CD4-positive, alpha-beta T cell treated with Interleukin-1 beta for 1 hour (primary cell): Measurements from ENCODE around the gene FRMD5.
"Not testable (repeated sequence)": the region's sequence is repeated elsewhere in the genome, so short reads cannot be mapped to it uniquely, and the experiment has no call there.

ENCODE experiments used
- DNase-seq, 2 donors: peaks; one replicate each; pipeline ENCODE4 v3.0.0-alpha.2; 2020 to 2022

The FRMD5 gene

DNA sequence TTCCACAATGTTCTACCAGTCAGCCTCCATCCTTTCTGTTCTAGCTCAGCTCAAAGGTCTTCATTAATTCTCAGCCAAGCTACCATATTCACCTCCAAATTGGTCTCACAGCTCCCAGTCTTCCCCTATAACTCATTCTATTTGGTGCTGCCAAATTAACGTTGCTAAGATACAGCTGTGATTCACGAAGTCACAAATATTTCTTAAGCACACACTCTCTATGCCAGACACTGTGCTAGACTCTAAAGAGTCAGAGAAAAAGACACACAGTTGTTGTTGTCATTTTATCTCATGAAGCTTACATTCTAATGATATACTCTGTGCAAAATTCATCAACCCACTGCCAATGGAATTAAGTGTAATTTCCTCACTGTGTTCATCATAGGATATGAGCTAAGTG is 102.8 kb downstream of the FRMD5 start:
- DNase-seq, result no peak

DNA sequence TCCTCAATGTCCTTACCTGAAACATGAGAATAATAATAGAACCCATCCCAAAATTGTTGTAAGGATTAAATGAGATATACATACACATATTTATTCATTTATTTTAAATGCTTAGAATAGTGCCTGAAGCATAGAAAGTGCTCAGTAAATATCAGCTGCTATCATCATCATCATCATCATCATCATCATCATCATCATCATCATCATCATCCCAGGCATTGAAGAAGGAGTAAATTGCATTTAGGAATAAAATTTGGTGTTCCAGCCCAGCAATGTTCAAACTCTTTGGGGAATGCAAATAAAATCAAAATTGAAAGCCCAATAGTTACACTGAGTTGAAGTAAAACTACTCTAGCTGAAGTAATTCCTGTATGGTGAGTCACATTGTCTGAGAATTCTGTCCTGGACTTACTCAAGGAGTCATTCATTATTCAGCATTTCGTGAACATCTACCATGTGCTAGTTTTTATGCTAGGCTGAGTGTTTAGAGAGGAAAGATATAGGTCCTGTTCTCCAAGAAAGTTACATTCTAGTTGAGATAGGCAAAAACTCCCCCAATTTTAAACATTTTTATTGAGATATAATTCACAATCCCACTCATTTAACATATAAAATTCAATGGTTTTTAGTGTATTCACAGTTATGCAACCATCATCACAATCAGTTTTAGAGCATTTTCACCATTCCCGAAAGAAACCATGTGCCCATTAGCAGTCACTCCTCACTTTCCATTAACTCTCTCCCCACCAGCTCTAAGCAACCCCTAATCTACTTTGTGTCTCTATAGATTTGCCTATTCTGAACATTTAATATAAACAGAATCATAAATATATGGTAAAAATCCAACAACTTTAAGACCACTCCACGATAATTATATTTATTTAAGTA is 107.2 kb downstream of the FRMD5 start:
- no peak for DNase-seq

DNA sequence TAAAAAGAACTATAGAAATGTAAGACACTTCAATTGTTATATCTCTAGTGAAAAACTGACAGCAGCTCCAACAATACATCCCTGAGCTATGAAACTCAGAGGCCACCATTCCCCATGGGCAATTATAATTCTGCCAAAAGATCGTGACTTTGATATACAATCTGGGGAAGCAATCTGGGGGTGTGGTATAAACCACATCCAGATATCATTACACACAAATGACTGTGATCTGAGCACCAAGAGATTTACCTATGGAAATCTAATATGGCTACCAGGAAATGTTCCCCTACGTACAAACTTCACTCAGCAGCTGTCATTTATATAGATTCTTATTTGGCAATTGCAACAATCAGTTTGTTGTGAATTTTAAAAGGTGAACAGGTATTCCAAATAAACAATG is 110.3 kb downstream of the FRMD5 start:
- DNase-seq, result no peak

DNA sequence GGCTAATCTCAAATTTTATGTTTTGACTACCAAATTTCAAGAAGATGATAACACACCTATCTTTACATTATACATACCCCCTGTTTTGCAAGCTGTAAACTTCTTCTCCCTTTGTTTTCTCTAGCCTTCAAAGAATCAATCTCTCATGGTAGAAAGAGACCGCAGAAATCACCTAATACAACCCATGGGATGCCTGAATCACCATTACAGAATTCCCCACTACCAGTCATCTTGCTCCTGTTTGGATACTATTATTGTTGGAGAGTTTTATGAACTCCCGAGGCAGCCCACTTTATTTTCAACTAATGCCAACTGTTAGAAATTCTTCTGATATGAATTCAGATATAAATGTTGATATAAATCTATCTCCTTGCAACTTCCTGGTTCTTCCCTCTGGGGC is 110.9 kb downstream of the FRMD5 start:
- no peak for DNase-seq

DNA sequence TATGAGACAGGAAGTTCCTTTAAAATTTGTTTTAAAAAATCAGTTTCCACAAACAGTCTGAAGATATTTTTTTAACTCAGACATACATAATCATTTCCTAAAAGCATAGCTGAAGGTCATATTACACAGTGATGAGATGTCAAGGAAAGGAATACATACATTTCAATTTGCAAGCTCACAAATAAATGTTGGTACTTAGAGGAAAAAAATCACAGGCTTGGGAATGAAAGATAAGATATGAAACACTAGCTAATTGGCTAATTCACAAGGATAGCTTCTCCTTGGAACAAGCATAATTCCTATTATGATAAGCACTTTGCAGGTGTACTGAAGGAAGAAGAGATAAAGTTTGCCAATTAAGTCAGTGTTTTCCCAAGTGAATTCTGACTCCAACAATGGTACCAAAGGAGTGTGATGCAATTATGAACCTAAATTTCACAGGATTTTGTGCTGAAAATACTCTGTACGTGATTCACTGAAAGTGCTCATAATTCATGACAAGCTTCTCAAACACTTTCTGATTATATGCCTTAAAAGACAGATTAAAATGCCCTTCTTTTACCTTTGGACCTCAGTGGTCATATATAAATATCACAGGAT is 112.4 kb downstream of the FRMD5 start:
- DNase-seq, result no peak

DNA sequence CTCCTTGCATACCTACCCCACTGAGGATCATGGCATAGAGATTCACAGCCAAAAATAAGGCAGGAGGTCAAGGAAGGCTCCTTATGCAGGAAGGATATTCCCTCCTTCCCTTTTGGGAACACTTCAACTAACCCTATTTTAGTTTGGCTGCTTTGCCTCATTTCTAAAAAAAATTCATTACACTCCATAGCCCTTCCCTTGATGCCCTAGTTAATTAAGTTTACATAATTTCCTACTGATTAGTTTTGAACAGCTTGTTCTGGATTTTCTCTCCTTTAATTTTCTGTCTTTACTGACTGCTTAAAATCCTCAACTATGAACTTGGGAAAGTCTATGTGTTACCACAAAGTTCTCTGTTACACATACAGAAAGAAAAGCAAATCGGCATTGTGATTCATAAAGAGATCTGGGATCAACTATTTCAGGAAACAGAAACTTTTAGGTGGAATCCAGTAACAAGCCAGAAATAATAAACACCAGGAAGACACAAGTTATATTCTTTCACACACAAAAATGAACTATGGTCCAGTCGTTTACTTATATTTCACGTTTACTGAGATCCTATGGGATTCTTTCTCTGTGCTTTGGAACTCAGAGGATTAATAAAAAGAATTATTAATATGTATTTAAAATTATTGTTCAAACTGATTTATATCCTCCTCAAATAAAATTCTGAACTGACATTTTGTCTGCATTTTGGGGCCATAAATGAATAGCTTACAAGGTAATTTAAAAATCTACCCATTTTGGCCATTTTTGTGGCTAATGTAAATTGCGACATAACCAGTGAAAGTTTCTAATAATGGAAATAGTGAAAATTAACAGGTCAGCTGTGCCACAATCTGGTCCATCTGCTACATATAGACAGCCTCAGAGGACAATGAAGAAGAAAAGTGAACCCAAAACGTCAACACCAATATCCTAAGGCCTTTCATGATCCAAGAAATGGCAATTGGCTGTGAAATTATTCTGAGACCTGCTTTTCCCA is 113.8 kb downstream of the FRMD5 start:
- DNase-seq, result no peak

DNA sequence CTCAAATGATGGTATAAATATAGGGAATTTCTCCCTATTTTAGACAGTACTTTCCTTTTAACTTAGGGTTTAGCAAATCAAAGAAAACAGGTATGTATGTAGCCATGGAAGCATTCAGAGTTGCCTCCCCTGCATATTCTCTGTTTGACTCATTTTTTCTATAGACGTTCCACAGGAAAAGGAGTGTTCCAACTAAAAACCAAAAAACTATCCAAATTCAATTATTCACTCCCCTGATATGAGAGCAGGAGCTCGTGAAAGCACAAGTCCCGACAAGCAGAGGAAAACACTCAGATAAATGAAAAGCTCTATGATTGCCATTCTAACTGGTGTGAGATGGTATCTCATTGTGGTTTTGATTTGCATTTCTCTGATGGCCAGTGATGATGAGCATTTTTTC is 119.5 kb downstream of the FRMD5 start:
- no peak for DNase-seq

DNA sequence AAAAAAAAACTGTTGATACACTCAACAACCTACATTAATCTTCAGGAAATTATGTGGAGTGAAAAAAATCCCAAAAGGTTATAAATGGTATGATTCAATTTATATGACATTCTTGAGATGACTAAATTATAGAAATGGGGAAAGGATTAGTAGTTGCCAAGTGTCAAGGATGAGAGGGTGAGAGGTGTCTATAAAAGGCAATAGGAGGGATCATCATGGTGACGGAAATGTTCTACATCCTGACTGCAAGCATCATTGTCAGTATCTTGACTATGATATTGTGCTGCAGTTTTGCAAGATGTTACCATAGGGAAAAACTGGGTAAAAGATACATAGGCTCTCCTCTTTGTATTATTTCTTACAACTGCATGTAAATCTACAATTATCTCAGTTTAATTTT is 125.6 kb downstream of the FRMD5 start:
- DNase-seq, result no peak

DNA sequence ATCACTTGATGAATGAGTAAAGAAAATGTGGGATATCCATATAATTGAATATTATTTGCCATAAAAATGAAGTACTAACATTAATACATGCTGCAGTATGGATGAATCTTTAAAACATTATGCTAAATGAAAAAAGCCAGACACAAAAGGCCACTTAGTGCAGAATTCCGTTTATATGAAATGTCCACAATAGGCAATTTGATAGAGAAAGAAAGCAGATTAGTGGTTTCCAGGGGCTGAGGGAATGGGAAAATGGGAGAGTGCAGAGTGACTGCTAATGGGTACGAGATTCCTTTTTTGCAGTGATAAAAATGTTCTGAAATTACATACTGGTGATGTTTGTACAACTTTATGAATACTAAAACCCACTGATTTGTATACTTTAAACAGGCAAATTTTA is 126.7 kb downstream of the FRMD5 start:
- DNase-seq, result no peak

DNA sequence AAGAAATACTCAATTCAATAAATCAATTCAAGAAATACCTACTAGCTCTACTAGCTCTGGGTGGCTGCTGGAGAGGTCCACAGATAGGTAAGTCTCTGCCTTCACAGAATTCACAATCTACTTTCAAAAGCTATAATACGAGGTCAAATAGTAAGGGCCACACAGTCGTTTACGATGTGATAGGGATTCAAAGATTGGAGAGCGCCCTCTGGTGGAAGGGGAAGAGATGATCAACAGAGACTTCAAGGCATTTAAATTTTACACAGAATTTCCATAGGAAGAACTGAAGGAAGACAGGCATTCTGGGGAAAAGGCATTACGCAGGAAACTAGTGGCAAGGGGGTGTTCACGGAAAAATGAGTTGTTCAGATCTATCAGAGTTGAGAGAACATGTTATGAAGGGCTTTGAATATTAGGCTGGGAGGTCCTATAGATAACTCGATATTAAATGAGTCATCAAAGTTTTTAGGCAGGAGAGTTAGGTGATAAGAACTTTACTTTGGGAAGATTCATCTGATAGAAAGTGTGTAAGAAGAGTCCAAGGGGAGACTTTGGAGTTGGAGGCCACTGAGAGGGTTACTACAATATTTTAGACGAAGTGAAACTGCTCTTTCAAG is 128.8 kb downstream of the FRMD5 start:
- peak; percentile 22 to 55 for DNase-seq

DNA sequence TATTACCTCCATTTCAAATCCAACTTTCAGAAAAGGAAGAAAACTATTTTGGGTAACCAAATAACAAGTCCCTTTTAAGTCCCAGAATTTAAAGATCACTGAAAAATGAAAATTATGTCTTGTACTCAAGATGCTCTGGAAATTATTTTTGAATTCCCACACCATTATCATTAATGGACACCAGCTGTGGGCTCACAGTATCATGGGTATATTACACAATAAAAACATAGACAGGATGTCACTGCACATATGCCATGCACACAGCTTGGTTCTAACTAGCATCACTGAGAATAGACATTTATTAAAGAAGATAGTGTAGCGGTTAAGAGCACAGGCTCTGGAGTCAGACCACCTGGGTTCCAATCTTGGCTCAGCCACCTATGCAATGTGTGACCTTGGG is 130.4 kb downstream of the FRMD5 start:
- no peak for DNase-seq

DNA sequence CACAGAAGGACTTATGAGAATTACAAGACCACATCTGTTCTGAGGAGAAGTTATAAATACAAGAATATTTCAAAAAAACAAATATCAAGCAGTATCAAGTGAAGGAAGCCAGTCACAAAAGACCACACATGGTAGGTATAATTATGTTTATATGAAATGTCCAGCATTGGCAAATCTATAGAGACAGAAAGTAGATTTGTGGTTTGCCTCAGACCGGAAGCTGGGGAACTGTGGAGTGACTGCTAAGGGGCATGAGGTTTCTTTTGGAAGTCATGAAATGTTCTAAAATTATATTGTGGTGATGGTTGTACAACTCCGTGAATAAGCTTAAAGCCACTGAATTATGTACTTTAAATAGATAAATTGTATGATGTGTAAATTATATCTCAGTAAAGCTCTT is 136.9 kb downstream of the FRMD5 start:
- DNase-seq, result no peak

DNA sequence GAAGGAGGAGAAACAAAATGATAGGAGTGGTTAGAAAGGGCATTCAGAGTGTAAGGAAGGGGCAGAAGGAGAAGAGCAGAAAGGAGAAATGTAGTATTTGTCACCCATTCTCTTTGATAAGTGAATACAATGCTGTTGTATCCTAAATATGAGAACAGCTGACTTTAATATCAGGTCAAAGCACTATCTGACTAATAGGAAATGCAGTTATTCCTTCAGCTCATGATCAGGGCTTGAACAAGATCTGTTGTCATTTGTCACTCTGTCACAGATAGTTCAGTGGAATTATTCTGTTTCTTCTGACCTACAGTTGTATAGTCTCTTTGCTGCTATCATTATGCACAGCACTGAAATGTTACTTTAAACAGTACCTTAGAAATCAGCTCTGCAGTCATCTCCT is 149.4 kb downstream of the FRMD5 start:
- no peak for DNase-seq

DNA sequence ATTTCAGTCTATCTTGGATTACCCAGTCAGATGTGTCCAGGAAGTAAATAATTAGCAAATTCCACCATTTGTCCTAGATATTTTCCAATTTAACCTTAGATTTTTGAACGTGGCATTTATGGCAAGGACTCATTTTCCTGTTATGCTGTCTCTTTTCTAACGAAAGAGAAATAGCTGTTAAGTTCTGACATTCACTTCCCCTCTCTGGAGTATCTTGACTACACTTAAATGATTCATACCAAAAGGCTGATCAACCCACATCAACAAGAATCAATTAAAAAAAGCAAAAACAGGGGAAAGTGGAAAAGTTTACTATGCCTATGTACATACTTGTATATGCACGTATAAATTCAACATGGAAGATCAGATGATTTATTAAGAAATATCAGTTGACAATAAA is 149.9 kb downstream of the FRMD5 start:
- no peak for DNase-seq

DNA sequence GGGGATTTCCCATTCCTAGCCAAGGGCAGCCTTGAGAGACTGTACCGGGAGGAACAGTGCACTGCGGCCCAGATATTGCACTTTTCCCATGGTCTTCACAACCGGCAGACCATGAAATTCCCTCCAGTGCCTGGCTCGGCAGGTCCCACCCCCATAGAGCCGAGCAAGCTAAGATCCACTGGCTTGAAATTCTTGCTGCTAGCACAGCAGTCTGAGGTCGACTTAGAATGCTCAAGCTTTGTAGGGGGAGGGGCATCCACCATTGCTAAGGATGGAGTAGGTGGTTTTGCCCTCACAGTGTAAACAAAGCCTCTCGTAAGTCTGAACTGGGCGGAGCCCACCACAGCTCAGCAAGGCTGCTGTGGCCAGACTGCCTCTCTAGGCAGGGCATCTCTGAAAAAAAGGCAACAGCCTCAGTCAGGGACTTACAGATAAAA is 156.3 kb downstream of the FRMD5 start:
- no peak for DNase-seq

DNA sequence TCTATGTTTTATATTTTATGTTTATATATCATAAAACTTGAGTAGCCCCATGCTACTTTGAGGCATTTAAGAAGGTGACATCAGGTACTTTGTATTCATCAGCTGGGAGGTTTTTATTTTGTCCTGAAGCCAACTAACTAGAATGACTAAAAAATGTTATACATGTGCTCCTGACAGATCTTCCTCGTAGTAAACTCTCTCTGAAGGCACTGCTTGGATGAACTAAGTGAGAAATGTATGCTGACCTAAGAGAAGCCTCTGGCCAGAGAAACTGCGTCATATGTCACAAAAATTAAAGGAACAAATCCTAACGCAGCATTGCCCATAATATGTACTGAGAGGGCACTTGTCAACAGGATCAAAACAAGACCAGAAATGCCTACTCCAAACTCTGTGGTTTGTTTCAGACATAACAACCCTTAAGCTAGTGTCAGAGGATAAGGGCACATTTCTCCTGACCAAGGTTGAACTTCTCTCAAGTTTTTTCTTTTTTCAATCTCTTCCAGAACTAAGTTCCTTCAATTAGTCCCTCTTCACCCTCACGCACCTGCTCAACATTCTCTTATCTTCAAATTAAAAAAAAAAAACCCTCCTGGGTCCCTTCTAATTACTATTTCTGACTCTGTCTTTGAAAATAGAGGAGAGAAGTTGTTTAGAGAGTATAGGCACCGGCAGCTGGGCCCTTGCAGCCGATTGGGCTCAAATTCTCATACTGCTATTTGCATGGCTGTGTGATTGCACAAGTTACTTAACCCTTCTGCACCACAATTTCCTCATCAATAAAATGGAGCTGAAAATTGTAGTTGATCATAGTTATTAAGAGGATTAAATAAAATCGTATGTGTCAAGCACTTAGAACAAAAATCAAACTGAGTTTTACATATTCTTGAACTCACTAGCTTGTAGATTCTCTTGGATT is 159.0 kb downstream of the FRMD5 start:
- DNase-seq, result no peak

DNA sequence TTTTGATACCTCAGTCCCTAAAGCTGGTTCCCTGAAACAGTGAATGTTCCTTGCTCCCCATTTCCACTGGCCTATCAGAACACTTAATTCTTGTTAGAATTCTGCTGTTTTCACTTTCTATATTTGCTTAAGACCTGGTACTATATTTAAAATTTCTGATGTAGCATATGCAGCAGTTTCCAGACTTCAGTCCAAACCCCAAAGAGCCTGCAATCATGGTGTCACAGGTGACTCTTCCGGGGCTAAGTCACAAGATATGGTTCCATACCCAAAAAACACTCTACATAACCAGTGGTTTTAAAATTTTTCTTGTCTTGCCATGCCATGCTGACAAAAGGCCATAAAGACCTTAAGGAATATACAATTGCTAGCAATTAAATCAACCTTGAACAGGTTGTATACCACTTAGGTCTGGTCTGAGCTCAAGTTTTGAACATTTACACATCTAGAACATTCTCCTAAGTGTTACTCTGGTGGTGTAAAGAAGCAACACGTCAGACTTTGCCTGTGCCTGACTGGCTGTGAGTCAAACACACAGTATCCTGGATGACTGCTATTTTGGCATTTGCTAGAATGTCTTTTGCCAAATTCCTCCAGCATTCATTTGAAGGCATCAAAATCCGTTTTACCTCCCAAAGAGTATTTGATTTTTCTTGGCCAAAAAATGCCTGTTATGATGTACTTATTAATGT is 160.0 kb downstream of the FRMD5 start:
- DNase-seq, result no peak

DNA sequence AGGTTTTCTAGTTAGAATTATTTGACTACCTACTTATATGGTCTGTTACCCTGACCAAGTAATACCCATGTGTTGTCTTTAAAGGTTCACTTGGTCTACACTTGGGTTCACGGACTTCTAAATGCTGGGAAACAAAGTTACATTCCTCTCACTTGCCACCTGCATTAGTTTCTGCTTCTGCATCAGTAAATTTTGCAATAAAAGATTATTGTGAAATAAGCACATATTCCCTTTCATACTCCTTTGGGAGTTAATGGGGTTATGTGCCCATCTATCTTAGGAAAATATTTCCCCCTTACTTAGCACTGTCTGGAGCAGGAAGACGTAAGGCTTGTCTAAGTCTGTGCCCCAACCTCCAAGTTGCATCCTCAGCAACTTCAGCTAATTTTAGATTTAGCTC is 160.7 kb downstream of the FRMD5 start:
- no peak for DNase-seq

DNA sequence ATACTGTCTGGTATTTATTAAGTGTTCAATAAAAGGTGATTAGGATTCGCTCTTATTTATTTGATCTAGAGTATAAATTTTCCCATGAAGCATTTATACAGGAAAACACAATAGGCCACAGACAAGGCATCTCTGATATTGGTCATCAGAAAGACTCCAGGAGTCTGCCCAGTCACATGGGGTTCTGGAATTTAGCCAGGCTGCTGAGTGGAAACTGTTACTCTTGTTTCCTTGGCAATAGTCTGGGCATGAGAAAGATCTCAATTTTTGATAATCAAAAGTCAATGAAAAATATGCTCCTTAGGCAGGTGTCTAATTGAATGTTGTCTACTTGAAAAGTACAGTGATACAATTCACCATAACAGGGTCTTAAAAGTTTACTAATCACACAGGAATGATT is 161.2 kb downstream of the FRMD5 start:
- no peak for DNase-seq

DNA sequence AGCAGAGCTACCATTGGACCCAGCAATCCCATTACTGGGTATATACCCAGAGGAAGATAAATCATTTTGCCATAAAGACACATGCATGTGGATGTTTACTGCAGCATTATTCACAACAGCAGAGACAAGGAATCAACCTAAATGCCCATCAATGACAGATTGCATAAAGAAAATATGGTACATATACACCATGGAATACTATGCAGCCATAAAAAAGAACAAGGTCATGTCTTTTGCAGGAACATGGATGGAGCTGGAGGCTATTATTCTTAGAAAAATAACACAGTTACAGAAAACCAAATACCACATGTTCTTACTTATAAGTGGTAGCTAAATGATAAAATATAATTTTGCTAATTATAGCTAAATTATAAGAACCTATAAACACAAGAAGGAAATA is 162.3 kb downstream of the FRMD5 start:
- not testable (repeated sequence) for DNase-seq

DNA sequence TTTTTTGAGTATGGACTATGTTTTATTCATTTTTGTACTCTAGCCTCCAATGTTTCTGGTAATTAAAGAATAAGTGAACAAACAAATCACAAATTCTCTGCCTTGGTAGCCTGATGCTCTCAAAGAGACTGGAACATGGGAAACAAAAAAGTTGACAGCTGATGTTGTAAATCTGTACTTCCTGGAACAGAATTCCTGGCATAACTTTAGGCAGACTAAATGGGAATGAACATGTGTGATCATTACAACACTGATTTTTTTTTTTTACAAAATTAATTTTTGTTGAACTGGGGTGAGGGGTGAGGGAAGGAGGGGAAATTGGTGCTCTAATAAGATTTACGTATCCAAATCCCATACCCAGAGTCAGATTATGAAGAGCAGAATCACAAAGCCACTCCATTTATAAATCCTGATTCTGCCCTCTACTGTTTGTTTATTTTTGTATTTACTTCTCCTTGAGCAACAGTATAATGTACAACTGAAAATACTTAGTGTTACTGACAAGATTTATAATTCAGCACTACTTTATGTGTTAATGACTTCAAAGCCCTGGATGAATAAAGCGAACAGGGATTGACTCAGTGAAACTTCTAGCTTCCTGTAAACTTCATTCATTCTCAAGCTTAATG is 165.0 kb downstream of the FRMD5 start:
- DNase-seq, result no peak
